B cell (primary cell): ENCODE data around the gene TMEM256. TPM values are rescaled to one million over a fixed set of nuclear protein-coding genes. Genes with fewer than 3 reads are reported as not detected.

Source experiments
- ATAC-seq: fragments of 200-7000 bp; cut with Tn5 transposase; one replicate; pipeline ENCODE4 v1.10.0; 2021; ENCODE audit warnings: low read depth, mild to moderate bottlenecking, moderate number of reproducible peaks, moderate library complexity
- CTCF ChIA-PET: fragments of 350-600 bp; sonication (Branson Sonifier 250); formaldehyde crosslinking; loops from one replicate; lab custom pipeline; 2021; ENCODE audit warnings: antibody characterized with exemption, inconsistent platforms; lab: Charles Lee
- POLR2A ChIA-PET: fragments of 350-600 bp; sonication (Branson Sonifier 250); formaldehyde crosslinking; loops from one replicate; lab custom pipeline; 2021; ENCODE audit warnings: antibody characterized with exemption; lab: Charles Lee
- DNase-seq: peaks from one replicate; pipeline ENCODE4 v3.0.0; 2013
- H2AFZ ChIP-seq: 2 replicates; pipeline ENCODE4 v1.6.1; 2012; ENCODE audit warnings: mild to moderate bottlenecking, low read depth, low read length; ENCODE audit not compliant: insufficient read depth, poor library complexity, severe bottlenecking
- H3K27ac ChIP-seq, 2 donors: 1 replicate in 1 of 2; 2 replicates in 1 of 2; pipeline ENCODE4 v1.5.1; 2012 to 2013; ENCODE audit warnings: low read length in 2 of 2, mild to moderate bottlenecking in 2 of 2, moderate library complexity in 1 of 2
- H3K27me3 ChIP-seq, 4 experiments: fragments of 200-600 bp in 1 of 4; sonication (generic) in 1 of 4; replicated peaks in 1 of 4; 1 replicate in 2 of 4; 2 replicates in 2 of 4; pipeline versions ENCODE4 v1.6.1 to v1.7.0; 2013 to 2016; ENCODE audit warnings: low read length in 3 of 4, mild to moderate bottlenecking in 2 of 4, mixed read lengths in 1 of 4, moderate library complexity in 1 of 4; ENCODE audit not compliant: insufficient read depth in 4 of 4, control insufficient read depth in 3 of 4; ENCODE audit errors: control extremely low read depth in 1 of 4
- H3K36me3 ChIP-seq, 2 experiments: replicated peaks in 1 of 2; 1 replicate in 1 of 2; 2 replicates in 1 of 2; pipeline versions ENCODE4 v1.6.1 to v1.7.1; 2013; ENCODE audit warnings: low read length in 1 of 2; ENCODE audit not compliant: insufficient read depth in 2 of 2, control insufficient read depth in 1 of 2; ENCODE audit errors: control extremely low read depth in 1 of 2, extremely low read depth in 1 of 2
- H3K4me1 ChIP-seq, 2 donors: fragments of 200-600 bp in 1 of 2; sonication (generic) in 1 of 2; 1 replicate in 1 of 2; 2 replicates in 1 of 2; pipeline versions ENCODE4 v1.5.1 to v1.6.1; 2013 to 2017; ENCODE audit warnings: low read length in 2 of 2; ENCODE audit not compliant: control insufficient read depth in 2 of 2, insufficient read depth in 2 of 2
- H3K4me2 ChIP-seq: replicated peaks from 2 replicates; pipeline ENCODE3; 2012; ENCODE audit warnings: mild to moderate bottlenecking, low read depth, low read length; ENCODE audit not compliant: poor library complexity, severe bottlenecking
- H3K4me3 ChIP-seq, 5 experiments: fragments of 200-600 bp in 1 of 5; sonication (generic) in 1 of 5; 1 replicate in 3 of 5; 2 replicates in 2 of 5; pipeline versions ENCODE4 v1.5.1 to v1.7.0; 2011 to 2016; ENCODE audit warnings: low read length in 4 of 5, mild to moderate bottlenecking in 4 of 5, low read depth in 2 of 5, control low read depth in 1 of 5, moderate library complexity in 1 of 5; ENCODE audit not compliant: insufficient read depth in 1 of 5; ENCODE audit errors: control extremely low read depth in 1 of 5, extremely low read depth in 1 of 5
- H3K79me2 ChIP-seq: fragments of 200-600 bp; sonication (generic); one replicate; pipeline ENCODE4 v1.6.0; 2016; ENCODE audit warnings: low read length; ENCODE audit not compliant: control insufficient read depth, insufficient read depth
- H3K9ac ChIP-seq: fragments of 200-600 bp; sonication (generic); 2 replicates; pipeline ENCODE4 v1.6.1; 2017; ENCODE audit warnings: mild to moderate bottlenecking, low read length, moderate library complexity
- H3K9me3 ChIP-seq, 3 donors: one replicate each; pipeline versions ENCODE4 v1.6.1 to v1.7.1; 2013; ENCODE audit warnings: low read length in 2 of 3; ENCODE audit not compliant: control insufficient read depth in 2 of 3, insufficient read depth in 1 of 3; ENCODE audit errors: control extremely low read depth in 1 of 3
- H4K20me1 ChIP-seq: 2 replicates; pipeline ENCODE4 v1.6.0; 2012; ENCODE audit warnings: mild to moderate bottlenecking, low read length; ENCODE audit not compliant: insufficient read depth, control insufficient read depth, poor library complexity, severe bottlenecking
- H3K27ac Mint-ChIP-seq: one replicate; pipeline ENCODE4 v1.8.0; 2021; ENCODE audit warnings: mixed read lengths
- H3K27me3 Mint-ChIP-seq: one replicate; pipeline ENCODE4 v1.8.0; 2021; ENCODE audit warnings: mixed read lengths
- H3K4me1 Mint-ChIP-seq: one replicate; pipeline ENCODE4 v1.8.0; 2021; ENCODE audit warnings: mixed read lengths
- H3K4me3 Mint-ChIP-seq: one replicate; pipeline ENCODE4 v1.8.0; 2021; ENCODE audit warnings: mixed read lengths
- H3K9me3 Mint-ChIP-seq: one replicate; pipeline ENCODE4 v1.8.0; 2022; ENCODE audit warnings: mixed read lengths; ENCODE audit not compliant: insufficient read depth
- EZH2 ChIP-seq: IDR thresholded peaks from 2 replicates; pipeline ENCODE4 v1.6.1; 2012; ENCODE audit warnings: borderline replicate concordance, low read depth, mild to moderate bottlenecking, moderate library complexity, low read length; ENCODE audit not compliant: insufficient read depth, poor library complexity, severe bottlenecking
- WGBS: methylation state at CpG from one replicate; pipeline ENCODE4 v1.1.5; 2013; ENCODE audit warnings: missing lambda C conversion rate; ENCODE audit not compliant: insufficient coverage; 5-methylcytosine and 5-hydroxymethylcytosine counted together
- intact Hi-C: fragments of 100-400 bp; cut with micrococcal nuclease; formaldehyde crosslinking; loops from one replicate; pipeline ENCODE4 v1.10.0; 2022
- polyA plus RNA-seq: library from polyadenylated mRNA; depleted of rRNA; stranded (reverse); fragments of >200 nt; gene quantifications from 2 replicates; pipeline ENCODE4 v1.2.3, GENCODE V29; 2012
- total RNA-seq, 2 donors: library from RNA; stranded (reverse); fragments of 120-200 nt in 1 of 2; gene quantifications; 1 replicate in 1 of 2; 2 replicates in 1 of 2; pipeline versions ENCODE4 v1.2.3 to v1.2.4, GENCODE V29; 2013 to 2022
- TF ChIP-seq, protein P1 (sequence below): fragments of 200-600 bp; IDR thresholded peaks from one replicate; pipeline ENCODE4 v1.8.0; 2022; ENCODE audit warnings: antibody characterized with exemption, mild to moderate bottlenecking

TMEM256 gene
- total and polyA plus RNA-seq, 2 donors (not counting 1 experiment from before 2014, with no cell fraction given), result 65.4 to 67.8 TPM

DNA sequence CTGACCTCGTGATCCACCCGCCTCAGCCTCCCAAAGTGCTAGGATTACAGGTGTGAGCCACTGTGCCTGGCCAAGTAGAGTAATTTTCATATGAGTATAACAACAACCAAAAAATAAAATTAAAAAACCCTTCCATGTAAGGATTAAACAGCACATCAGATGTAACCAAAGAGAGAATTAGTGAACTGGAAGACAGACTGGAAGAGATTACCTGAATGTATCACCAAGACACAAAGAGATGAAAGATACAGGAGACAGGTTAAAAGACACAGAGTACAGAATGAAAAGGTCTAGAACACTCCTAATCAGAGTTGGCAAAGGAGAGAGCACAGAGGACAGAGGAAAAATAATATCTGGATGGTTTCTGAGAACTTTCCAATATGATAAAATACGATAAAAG is 24.8 kb downstream of the TMEM256 start:
- Histone ChIP-seq H3K9me3 (peaks cover 2 to 19% (median 2%) of the 10 kb centered on the region in 3 donors), H4K20me1 (no peaks in the 10 kb centered on the region), H3K27ac (no peak overlapping the region), H3K4me2 (no peak overlapping the region), H2AFZ (no peak overlapping the region), H3K9ac (no peak overlapping the region), H3K4me3 (no peak overlapping the region), H3K36me3 (no peaks in the 10 kb centered on the region), H3K4me1 (peaks cover 11 to 15% of the 10 kb centered on the region in 2 donors), H3K79me2 (no peaks in the 10 kb centered on the region), H3K27me3 (peaks cover 0 to 43% (median 14%) of the 10 kb centered on the region in 4 experiments)
- Mint-ChIP-seq H3K9me3 (no peaks in the 10 kb centered on the region), H3K4me3 (no peak overlapping the region), H3K27me3 (peaks cover 41% of the 10 kb centered on the region), H3K4me1 (peaks cover 8% of the 10 kb centered on the region), H3K27ac (no peak overlapping the region)
- DNase-seq, result no peak
- ChIA-PET CTCF (no interaction called here), POLR2A (no interaction called here)
- WGBS, result no CpG with 5 or more reads among the region's 3 CpGs
- no peak for ATAC-seq
- TF ChIP-seq, protein P1, sequence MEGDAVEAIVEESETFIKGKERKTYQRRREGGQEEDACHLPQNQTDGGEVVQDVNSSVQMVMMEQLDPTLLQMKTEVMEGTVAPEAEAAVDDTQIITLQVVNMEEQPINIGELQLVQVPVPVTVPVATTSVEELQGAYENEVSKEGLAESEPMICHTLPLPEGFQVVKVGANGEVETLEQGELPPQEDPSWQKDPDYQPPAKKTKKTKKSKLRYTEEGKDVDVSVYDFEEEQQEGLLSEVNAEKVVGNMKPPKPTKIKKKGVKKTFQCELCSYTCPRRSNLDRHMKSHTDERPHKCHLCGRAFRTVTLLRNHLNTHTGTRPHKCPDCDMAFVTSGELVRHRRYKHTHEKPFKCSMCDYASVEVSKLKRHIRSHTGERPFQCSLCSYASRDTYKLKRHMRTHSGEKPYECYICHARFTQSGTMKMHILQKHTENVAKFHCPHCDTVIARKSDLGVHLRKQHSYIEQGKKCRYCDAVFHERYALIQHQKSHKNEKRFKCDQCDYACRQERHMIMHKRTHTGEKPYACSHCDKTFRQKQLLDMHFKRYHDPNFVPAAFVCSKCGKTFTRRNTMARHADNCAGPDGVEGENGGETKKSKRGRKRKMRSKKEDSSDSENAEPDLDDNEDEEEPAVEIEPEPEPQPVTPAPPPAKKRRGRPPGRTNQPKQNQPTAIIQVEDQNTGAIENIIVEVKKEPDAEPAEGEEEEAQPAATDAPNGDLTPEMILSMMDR, result no peak
- no peak for TF ChIP-seq EZH2
- intact Hi-C loops, result no loop called here

- H3K4me1 Mint-ChIP-seq, result no peaks in the 10 kb centered on the region
- no peak overlapping the region for H3K27ac Mint-ChIP-seq
- ChIA-PET CTCF (interaction anchor here (0.9 kb wide), 1 partner anchor 10 kb away, joined by 3 read pairs; no protein-coding TSS in a partner anchor), POLR2A (no interaction called here)
- H3K4me3 ChIP-seq, result no peak overlapping the region
- H3K27ac ChIP-seq, result no peak overlapping the region
- no peaks in the 10 kb centered on the region for H3K36me3 ChIP-seq
- no peak overlapping the region for H3K9ac ChIP-seq
- no peak overlapping the region for H3K4me3 Mint-ChIP-seq
- intact Hi-C loops, result no loop called here
- whole genome bisulfite sequencing, result no CpG with 5 or more reads among the region's 2 CpGs
- ATAC-seq, result no peak
- no peaks in the 10 kb centered on the region for H3K9me3 Mint-ChIP-seq
- TF ChIP-seq, protein P1, result no peak
- TF ChIP-seq EZH2, result no peak
- no peaks in the 10 kb centered on the region for H4K20me1 ChIP-seq
- H2AFZ ChIP-seq, result no peak overlapping the region
- no peaks in the 10 kb centered on the region for H3K4me1 ChIP-seq
- peaks cover 0 to 2% (median 2%) of the 10 kb centered on the region in 3 donors for H3K9me3 ChIP-seq
- no peak overlapping the region for H3K4me2 ChIP-seq
- H3K27me3 Mint-ChIP-seq, result peaks cover 14% of the 10 kb centered on the region
- no peaks in the 10 kb centered on the region for H3K79me2 ChIP-seq
- no peak for DNase-seq
- peaks cover 0 to 2% (median 0%) of the 10 kb centered on the region in 4 experiments for H3K27me3 ChIP-seq
Measured at GRCh38 chr17:7374353-7374752, 29.5 kb downstream of the TMEM256 start.
